A549 treated with ZK216348 at 1 μM for 4 hours (cell line): ENCODE data around the gene SUN1. TPM values are rescaled to one million over a fixed set of nuclear protein-coding genes. Genes with fewer than 3 reads are reported as not detected.

Experiments used
- total RNA-seq: library from RNA; stranded (reverse); fragments of 200-300 nt; extraction: Qiagen RNA extraction; gene quantifications from 5 replicates; pipeline ENCODE4 v1.2.3, GENCODE V29; 2022; ENCODE audit warnings: low read depth

Gene SUN1, protein sequence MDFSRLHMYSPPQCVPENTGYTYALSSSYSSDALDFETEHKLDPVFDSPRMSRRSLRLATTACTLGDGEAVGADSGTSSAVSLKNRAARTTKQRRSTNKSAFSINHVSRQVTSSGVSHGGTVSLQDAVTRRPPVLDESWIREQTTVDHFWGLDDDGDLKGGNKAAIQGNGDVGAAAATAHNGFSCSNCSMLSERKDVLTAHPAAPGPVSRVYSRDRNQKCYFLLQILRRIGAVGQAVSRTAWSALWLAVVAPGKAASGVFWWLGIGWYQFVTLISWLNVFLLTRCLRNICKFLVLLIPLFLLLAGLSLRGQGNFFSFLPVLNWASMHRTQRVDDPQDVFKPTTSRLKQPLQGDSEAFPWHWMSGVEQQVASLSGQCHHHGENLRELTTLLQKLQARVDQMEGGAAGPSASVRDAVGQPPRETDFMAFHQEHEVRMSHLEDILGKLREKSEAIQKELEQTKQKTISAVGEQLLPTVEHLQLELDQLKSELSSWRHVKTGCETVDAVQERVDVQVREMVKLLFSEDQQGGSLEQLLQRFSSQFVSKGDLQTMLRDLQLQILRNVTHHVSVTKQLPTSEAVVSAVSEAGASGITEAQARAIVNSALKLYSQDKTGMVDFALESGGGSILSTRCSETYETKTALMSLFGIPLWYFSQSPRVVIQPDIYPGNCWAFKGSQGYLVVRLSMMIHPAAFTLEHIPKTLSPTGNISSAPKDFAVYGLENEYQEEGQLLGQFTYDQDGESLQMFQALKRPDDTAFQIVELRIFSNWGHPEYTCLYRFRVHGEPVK
- 59.8 to 98.8 TPM (median 88.9 TPM) in 5 replicates for total RNA-seq

DNA sequence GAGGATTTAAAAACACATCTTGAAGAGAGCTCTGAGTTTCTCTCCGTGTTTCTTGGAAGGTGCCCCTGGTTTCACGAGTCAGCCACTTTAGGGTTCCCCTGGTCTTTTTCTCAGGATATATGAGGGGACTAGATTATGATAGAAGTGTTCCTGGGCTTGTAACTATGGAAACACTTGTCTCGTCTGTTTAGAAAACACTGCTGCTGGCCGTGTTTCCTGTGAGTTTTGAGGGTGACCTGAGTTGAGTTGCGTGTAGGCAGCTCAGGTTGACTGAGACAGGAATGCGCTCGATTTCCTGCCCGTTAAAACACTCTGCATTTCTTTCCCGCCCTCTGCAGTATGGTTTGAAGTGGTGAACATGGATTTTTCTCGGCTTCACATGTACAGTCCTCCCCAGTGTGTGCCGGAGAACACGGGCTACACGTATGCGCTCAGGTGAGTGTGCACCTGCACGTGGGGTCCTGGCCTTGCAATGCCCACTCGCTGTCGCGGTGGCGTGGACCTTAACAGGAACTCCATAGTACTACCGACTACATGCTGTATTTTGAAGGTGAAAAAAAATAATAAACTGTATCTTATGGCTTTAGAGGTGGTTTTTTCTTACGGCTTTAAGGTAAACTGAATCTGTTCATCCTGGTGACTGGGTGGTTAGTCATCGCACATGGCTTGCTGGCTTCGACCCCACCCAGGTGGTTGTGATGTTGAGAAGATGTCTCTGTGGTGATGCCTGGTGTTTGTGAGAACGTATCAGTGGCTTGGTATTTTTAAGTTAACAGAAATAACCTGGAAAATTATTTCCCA lies at the start of gene SUN1:
Gene SUN1 (plus strand): TSS at position 310 of the 801 bp plus-strand sequence. CDS start 49 bp downstream, at position 359.

DNA sequence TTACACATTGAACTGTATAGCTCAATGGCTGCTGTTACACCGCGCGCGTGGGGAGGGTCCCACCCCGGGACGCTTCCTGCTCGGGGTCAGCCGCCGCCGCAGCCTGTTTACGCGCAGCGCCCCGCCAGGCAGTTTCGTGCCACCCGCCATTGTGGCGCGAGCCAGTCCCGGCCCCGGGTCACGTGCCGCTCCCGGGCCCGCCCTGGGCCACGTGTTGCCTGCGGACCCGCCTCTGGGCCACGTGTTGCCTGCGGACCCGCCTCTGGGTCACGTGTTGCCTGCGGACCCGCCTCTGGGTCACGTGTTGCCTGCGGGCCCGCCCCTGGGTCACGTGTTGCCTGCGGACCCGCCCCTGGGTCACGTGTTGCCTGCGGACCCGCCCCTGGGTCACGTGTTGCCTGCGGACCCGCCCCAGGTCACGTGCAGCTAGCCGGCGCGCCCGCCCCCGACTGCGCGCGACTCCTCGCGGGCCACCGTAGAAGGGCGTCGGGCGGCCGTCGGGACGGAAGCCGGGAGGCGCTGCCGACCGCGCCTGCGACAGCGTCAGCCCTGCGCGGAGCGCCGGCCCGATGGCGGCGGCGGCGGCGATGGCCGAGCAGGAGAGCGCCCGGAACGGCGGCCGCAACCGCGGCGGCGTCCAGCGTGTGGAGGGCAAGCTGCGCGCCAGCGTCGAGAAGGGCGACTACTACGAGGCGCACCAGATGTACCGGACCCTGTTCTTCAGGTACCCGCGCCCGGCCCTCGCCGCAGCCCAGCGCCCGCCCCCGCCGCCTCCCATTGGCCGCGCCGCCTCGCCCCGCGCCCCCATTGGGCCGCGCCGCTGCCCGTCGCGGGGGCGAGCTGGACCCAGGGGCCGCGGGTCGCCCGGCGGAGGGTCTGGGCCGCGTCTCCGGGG lies 44.0 kb downstream of the SUN1 start, which contains the start of gene GET4:
Gene GET4 (plus strand): TSS at position 478 of the 895 bp plus-strand sequence. CDS start 92 bp downstream, at position 570.

Other genes with a start within 250 kb of the SUN1 start
- 33.7 to 51.9 TPM (median 48.3 TPM) in 5 replicates for gene DNAAF5, start 105.8 kb upstream of the SUN1 start, total RNA-seq
- gene PRKAR1B, start 105.2 kb upstream of the SUN1 start, total RNA-seq: 21.1 to 31.0 TPM (median 29.2 TPM) in 5 replicates
- gene GET4, start 44.1 kb downstream of the SUN1 start, total RNA-seq: 28.5 to 65.0 TPM (median 60.6 TPM) in 5 replicates
- gene ADAP1, start 122.2 kb downstream of the SUN1 start, total RNA-seq: 2.3 to 6.6 TPM (median 5.0 TPM) in 5 replicates
- gene COX19, start 143.1 kb downstream of the SUN1 start, total RNA-seq: 5.1 to 8.4 TPM (median 5.9 TPM) in 5 replicates
- gene CYP2W1, start 150.7 kb downstream of the SUN1 start, total RNA-seq: not detected in 5 replicates
- 0.68 to 2.3 TPM (median 1.7 TPM) in 5 replicates for gene GPR146, start 212.1 kb downstream of the SUN1 start, total RNA-seq